Transverse colon (tissue), 3 donors: Measurements from ENCODE around the gene SMAP1.

Experiments
- EP300 ChIP-seq: sonication (generic); formaldehyde crosslinking; IDR thresholded peaks from one replicate; pipeline ENCODE4 v1.6.1; 2017; ENCODE audit warnings: antibody characterized with exemption, low read depth
- POLR2A ChIP-seq: fragments of 450-650 bp; IDR thresholded peaks from one replicate; pipeline ENCODE4 v1.6.1; 2016; ENCODE audit warnings: antibody characterized with exemption, mild to moderate bottlenecking, moderate library complexity
- TF ChIP-seq, protein P1 (sequence below), 5 experiments: fragments of 200-600 bp in 3 of 5; fragments of 450-650 bp in 2 of 5; sonication (generic) in 3 of 5; IDR thresholded peaks; 1 replicate in 2 of 5; 2 replicates in 3 of 5; pipeline ENCODE4 v1.5.1; 2016 to 2017; ENCODE audit warnings: antibody characterized with exemption in 5 of 5, inconsistent platforms in 3 of 5, mild to moderate bottlenecking in 2 of 5, moderate library complexity in 1 of 5

DNA sequence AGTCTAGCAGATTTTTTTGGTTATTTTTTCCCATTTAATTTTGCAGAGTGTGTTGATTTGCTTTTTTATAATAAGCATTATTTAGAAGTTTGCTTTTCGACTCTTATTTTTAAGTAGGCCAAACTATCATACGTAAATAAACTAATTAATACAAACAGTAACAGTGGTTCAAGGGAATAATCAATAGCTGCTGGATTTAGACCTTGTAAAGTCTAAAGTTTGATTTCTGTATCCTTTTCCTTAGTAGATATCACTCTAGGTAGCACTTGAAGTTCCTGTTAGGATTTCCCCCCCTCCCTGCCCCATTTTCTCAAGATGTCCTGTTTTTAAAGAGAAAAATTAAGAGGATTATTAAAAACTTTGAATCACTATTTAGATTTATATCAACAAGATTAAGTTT, 153.1 kb downstream of the SMAP1 start:
- TF ChIP-seq, protein P1, sequence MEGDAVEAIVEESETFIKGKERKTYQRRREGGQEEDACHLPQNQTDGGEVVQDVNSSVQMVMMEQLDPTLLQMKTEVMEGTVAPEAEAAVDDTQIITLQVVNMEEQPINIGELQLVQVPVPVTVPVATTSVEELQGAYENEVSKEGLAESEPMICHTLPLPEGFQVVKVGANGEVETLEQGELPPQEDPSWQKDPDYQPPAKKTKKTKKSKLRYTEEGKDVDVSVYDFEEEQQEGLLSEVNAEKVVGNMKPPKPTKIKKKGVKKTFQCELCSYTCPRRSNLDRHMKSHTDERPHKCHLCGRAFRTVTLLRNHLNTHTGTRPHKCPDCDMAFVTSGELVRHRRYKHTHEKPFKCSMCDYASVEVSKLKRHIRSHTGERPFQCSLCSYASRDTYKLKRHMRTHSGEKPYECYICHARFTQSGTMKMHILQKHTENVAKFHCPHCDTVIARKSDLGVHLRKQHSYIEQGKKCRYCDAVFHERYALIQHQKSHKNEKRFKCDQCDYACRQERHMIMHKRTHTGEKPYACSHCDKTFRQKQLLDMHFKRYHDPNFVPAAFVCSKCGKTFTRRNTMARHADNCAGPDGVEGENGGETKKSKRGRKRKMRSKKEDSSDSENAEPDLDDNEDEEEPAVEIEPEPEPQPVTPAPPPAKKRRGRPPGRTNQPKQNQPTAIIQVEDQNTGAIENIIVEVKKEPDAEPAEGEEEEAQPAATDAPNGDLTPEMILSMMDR (IDR thresholded peaks at IDR 0.05) = no peak
- TF ChIP-seq POLR2A (no peak), EP300 (no peak)
